NK-92 (cell line): ENCODE results near the gene MED31.
"Not testable (repeated sequence)": the region's sequence is repeated elsewhere in the genome, so short reads cannot be mapped to it uniquely, and the experiment has no call there.

ENCODE experiments used
- DNase-seq: peaks from one replicate; lab custom pipeline; 2025; ENCODE audit not compliant: unreplicated experiment; lab: John Stamatoyannopoulos, UW

The MED31 gene

GRCh38 chr17:6656797-6657632 is 5.6 kb upstream of the MED31 start:
- not testable (repeated sequence) for DNase-seq

DNA sequence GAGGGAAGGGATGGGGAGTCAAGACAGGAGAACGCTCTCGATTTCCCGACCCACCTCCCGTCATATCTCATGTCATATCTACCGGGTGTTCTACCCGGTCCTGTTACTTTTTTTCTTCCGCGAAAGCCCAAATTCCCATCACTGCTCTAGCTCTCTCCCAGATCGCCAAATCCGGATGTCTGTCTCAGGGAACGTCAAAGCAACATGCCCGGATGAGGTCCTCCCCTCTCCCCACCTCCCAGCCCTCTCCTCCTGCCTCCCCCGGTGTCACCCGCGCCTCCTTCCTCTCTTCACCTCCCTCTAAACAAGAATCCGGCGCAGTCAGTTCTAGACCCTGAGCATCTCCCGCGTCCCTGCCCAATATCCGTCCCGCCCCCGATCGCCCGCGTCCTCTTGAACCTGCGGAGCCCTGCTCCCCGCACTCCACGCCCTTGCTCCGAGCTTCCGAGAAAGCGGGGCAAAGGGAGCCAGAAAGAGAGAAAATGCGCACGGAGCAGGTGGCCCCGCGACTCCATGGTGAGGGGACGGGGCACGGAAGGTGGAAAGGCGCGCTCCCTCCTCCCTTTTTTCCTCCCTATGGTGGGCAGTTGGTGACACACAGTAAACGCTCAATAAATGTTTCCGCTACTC is 4.4 kb upstream of the MED31 start:
- DNase-seq, result not testable (repeated sequence)

DNA sequence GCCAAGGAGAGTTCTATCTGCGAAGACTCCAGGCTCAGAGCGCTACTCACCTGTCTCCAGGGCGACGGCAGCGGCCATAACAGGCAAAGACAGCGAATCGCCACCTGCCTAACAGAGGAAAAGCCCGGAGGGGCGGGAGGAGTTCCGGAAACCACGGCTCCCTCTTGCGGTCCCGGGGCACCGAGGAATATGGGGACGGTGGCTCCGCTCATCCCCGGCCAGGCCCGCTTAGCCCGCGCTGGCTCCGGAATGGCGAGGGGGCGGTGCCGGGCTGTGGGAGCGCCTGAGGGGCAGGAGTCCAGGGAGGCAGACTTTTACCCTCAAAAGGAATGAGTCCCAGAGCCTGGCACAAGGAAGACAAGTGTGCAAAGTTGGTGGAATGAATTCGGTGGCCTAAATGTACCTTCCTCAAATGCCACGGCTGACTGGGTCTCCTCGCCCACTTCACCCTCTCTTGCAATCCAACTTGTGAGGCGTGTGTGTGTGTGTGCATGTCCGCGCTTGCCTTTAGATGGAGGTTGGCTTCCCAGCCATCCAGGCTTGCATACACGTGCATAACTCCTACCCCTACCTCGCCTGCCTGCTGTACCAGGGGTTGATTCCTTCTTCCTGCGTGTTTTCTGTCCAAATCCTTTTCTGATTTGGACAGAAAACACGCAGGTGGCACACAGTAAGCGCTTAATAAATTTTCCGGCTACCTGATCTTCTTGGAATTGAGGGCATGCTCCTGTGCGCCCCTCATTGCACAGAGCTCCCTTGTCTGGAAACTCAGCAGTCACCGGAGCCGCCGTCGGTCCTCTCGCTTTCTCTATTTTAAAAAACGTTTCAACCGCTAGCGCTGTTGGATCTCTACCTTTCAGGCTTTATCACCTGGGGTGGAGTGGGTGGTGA is 3.7 kb upstream of the MED31 start:
- DNase-seq, result no peak

GRCh38 chr17:6651919-6652452 is 581 bp upstream of the MED31 start:
- DNase-seq, result no peak

DNA sequence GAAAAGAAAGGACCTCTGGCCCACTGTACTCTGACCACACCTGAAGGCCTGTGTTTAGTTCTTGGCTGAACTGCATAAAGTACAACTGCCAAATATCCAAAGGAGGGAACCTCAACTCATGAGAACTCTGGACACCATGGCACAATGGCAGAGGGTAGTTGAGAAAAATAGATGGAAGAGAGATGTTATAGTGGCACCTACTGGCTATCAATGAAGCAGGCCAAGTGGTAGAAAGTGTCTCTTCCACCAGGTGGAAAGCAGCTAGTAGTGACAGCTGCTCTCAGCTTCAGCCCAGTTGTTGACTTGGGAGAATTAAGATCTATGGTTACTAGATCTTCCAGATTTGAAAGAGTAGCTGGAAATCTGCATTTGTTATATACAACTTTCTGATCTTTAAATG is 3.2 kb downstream of the MED31 start:
- no peak for DNase-seq

DNA sequence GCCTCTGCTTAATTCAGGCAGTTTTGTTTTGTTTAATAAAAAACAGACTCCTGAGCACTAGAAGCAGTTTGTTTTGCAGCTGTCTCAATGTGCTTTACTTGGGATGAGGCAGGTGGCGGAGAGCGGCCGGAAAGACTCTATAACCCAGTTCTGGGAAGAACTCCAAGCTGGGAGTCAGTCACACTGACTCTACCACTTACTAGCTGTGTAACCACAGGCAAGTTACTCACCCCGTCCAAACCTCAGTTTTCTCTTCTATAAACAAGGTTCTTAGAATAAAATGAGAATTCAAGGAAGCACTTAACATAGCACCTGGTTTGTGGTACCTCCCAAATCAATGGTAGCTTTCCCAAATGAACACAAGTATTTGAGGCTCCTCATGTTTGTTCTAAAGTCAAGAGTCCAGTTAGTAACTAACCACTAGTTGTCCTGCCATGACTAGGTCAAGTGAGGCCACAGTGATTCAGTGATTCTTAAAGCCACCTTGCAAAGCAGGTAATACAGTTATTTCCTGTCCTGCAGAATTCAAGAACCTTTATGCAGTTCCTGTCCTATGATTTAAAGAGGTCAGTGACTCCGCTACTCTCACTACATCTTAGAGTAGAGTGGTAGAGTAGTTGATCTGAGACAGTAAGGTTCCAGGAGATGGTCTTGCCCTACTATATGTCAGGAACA is 7.8 kb downstream of the MED31 start:
- no peak for DNase-seq

- DNase-seq, result no peak
Observed at GRCh38 chr17:6642592-6642991, 8.8 kb downstream of the MED31 start.

- DNase-seq, result no peak
Observed at GRCh38 chr17:6641247-6641863, 10.1 kb downstream of the MED31 start.

GRCh38 chr17:6640536-6641246 is 10.7 kb downstream of the MED31 start, which contains the start of the genes KIAA0753 and TXNDC17:
KIAA0753 (minus strand) TSS chr17:6640711; CDS start chr17:6635103, 5,608 bp downstream.
TXNDC17 (plus strand) TSS chr17:6641060; CDS start chr17:6641083, 23 bp downstream.
- DNase-seq, result peak; percentile 8

GRCh38 chr17:6639586-6640535 is 11.5 kb downstream of the MED31 start:
- DNase-seq, result no peak

DNA sequence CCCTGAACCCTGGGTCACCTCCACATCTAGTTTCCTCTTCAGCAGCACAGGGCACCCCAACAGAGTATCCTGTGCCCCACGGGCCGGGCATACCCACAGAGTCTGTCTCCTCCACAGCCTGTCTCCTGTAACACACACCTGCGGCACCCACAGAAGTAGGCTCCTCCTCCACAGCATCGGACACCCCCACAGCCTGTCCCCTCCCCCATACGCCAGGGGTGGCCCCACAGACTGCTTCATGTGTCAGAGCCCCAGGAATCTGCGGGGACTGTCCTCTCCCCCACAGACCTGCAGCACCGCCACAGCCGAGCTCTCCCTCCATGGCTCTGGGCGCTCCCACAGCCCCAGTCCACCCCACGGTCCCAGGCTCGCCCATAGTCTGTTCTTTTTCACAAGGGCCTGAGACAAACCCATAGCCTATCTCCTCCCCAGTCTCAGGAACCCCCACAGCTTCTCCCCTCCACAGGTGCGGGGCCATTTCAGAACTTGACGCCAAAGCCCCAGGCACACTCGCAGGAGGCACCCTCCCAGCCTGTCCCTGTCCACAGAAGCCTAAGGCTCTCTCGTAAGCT is 12.3 kb downstream of the MED31 start:
- no peak for DNase-seq

- no peak for DNase-seq
Observed at GRCh38 chr17:6638046-6638908, 13.1 kb downstream of the MED31 start.

- no peak for DNase-seq
Observed at GRCh38 chr17:6637458-6637840, 14.0 kb downstream of the MED31 start.

- DNase-seq, result no peak
Observed at GRCh38 chr17:6636616-6637457, 14.6 kb downstream of the MED31 start.

DNA sequence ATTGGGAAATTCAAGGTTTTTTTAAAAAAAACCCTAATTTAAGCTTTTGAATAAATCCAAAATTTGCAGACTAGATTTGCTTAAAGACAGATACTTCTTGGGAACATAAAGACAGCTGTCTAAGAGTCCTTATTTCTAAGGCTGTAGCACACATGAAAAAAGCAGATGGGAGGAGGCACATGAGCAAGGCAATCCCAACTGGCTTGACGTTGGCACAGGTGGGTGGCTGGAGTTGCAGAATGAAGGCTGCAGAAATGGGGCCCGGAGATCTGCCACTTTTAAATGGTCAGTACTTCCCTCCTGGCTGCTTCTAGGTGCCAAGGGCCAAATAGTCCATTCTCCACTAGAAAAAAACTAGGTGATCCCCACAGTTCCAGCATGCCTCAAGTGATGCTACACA is 15.3 kb downstream of the MED31 start:
- no peak for DNase-seq

DNA sequence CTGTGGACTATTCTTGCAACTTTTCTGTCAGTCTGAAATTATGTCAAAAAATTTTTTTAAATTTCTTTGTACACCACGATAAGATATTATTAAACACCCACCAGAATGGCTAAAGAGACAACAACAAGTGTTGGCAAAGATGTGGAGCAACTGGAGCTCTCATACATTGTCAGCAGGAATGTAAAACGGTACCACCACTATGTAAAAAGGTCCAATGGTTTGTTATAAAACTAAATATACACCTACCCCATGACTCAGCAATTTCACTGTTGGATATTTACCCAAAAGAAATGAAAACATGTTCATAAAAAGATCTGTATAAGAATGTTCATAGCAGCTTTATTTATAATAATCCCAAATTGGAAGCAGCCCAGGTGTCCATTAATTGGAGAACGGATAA is 18.1 kb downstream of the MED31 start:
- DNase-seq, result no peak
